ENCODE measurements around the gene PYM1.

The PYM1 gene

GRCh38 chr12:55899082-55899481 is 28.6 kb downstream of the PYM1 start:
- Histone ChIP-seq H3K4me3 (ENCODE audit: severe bottlenecking) (no peak overlapping the region), H3K27ac (ENCODE audit: poor library complexity, severe bottlenecking) (no peak overlapping the region), H3K9me3 (ENCODE audit: severe bottlenecking) (no peaks in the 10 kb centered on the region), H3K27me3 (ENCODE audit: insufficient read depth, poor library complexity, severe bottlenecking) (no peaks in the 10 kb centered on the region), H3K36me3 (ENCODE audit: low read depth) (peaks cover 28% of the 10 kb centered on the region), H3K4me1 (ENCODE audit: insufficient read depth, poor library complexity, severe bottlenecking) (no peaks in the 10 kb centered on the region)
- TF ChIP-seq CTCF (IDR thresholded peaks at IDR 0.05; ENCODE audit: poor library complexity, severe bottlenecking): no peak
- no peak for ATAC-seq (ENCODE audit: low read depth)
- DNase-seq (ENCODE audit: low spot score): no peak

- H3K9me3 ChIP-seq (ENCODE audit: severe bottlenecking): no peaks in the 10 kb centered on the region
- no peaks in the 10 kb centered on the region for H3K36me3 ChIP-seq (ENCODE audit: low read depth)
- no peak for TF ChIP-seq CTCF (IDR thresholded peaks at IDR 0.05; ENCODE audit: poor library complexity, severe bottlenecking)
- ATAC-seq (ENCODE audit: low read depth) (no peak), DNase-seq (ENCODE audit: low spot score) (no peak)
- no peak overlapping the region for H3K27ac ChIP-seq (ENCODE audit: poor library complexity, severe bottlenecking)
- no peak overlapping the region for H3K4me3 ChIP-seq (ENCODE audit: severe bottlenecking)
- no peaks in the 10 kb centered on the region for H3K27me3 ChIP-seq (ENCODE audit: insufficient read depth, poor library complexity, severe bottlenecking)
- H3K4me1 ChIP-seq (ENCODE audit: insufficient read depth, poor library complexity, severe bottlenecking): no peaks in the 10 kb centered on the region
Measured at GRCh38 chr12:55893723-55894122, 34.0 kb downstream of the PYM1 start.

GRCh38 chr12:55891310-55891709 is 36.4 kb downstream of the PYM1 start:
- Histone ChIP-seq H3K27ac (ENCODE audit: poor library complexity, severe bottlenecking) (no peak overlapping the region), H3K4me1 (ENCODE audit: insufficient read depth, poor library complexity, severe bottlenecking) (no peaks in the 10 kb centered on the region), H3K36me3 (ENCODE audit: low read depth) (no peaks in the 10 kb centered on the region), H3K4me3 (ENCODE audit: severe bottlenecking) (no peak overlapping the region), H3K9me3 (ENCODE audit: severe bottlenecking) (no peaks in the 10 kb centered on the region), H3K27me3 (ENCODE audit: insufficient read depth, poor library complexity, severe bottlenecking) (no peaks in the 10 kb centered on the region)
- DNase-seq (ENCODE audit: low spot score) (no peak), ATAC-seq (ENCODE audit: low read depth) (no peak)
- TF ChIP-seq CTCF (IDR thresholded peaks at IDR 0.05; ENCODE audit: poor library complexity, severe bottlenecking): no peak

- Histone ChIP-seq H3K27me3 (ENCODE audit: insufficient read depth, poor library complexity, severe bottlenecking) (no peaks in the 10 kb centered on the region), H3K27ac (ENCODE audit: poor library complexity, severe bottlenecking) (no peak overlapping the region), H3K4me3 (ENCODE audit: severe bottlenecking) (no peak overlapping the region), H3K36me3 (ENCODE audit: low read depth) (no peaks in the 10 kb centered on the region), H3K4me1 (ENCODE audit: insufficient read depth, poor library complexity, severe bottlenecking) (no peaks in the 10 kb centered on the region), H3K9me3 (ENCODE audit: severe bottlenecking) (no peaks in the 10 kb centered on the region)
- TF ChIP-seq CTCF (IDR thresholded peaks at IDR 0.05; ENCODE audit: poor library complexity, severe bottlenecking): no peak
- DNase-seq (ENCODE audit: low spot score) (no peak), ATAC-seq (ENCODE audit: low read depth) (no peak)
Measured at GRCh38 chr12:55885113-55885512, 42.6 kb downstream of the PYM1 start.

GRCh38 chr12:55877824-55878223 is 49.9 kb downstream of the PYM1 start:
- no peak for ATAC-seq (ENCODE audit: low read depth)
- no peak overlapping the region for H3K4me3 ChIP-seq (ENCODE audit: severe bottlenecking)
- TF ChIP-seq CTCF (IDR thresholded peaks at IDR 0.05; ENCODE audit: poor library complexity, severe bottlenecking): no peak

More at GRCh38 chr12:55877824-55878223, 49.9 kb downstream of the PYM1 start:
- no peaks in the 10 kb centered on the region for H3K27me3 ChIP-seq (ENCODE audit: insufficient read depth, poor library complexity, severe bottlenecking)
- no peaks in the 10 kb centered on the region for H3K4me1 ChIP-seq (ENCODE audit: insufficient read depth, poor library complexity, severe bottlenecking)
- H3K36me3 ChIP-seq (ENCODE audit: low read depth): no peaks in the 10 kb centered on the region
- DNase-seq (ENCODE audit: low spot score): no peak
- peaks cover 5% of the 10 kb centered on the region for H3K9me3 ChIP-seq (ENCODE audit: severe bottlenecking)
- H3K27ac ChIP-seq (ENCODE audit: poor library complexity, severe bottlenecking): no peak overlapping the region

Measured in RWPE2 (cell line).